ENCODE data around the gene RIT1. TPM values are rescaled to one million over a fixed set of nuclear protein-coding genes. Genes with fewer than 3 reads are reported as not detected.

The RIT1 gene
- total RNA-seq, 1 donor from 2014 or later: 30.1 TPM

- TF ChIP-seq CTCF (IDR thresholded peaks at IDR 0.05; ENCODE audit: unreplicated experiment): no peak
- H3K4me3 Mint-ChIP-seq (ENCODE audit: low read depth): no peak overlapping the region
- peaks cover 2% of the 10 kb centered on the region for H3K27me3 Mint-ChIP-seq
- no peaks in the 10 kb centered on the region for H3K4me1 Mint-ChIP-seq (ENCODE audit: low read depth)
- no peaks in the 10 kb centered on the region for H3K9me3 Mint-ChIP-seq (ENCODE audit: low read depth)
- no peak for DNase-seq (ENCODE audit: low spot score, unreplicated experiment)
- H3K27ac Mint-ChIP-seq: no peak overlapping the region
- no peaks in the 10 kb centered on the region for H3K36me3 Mint-ChIP-seq (ENCODE audit: insufficient read depth)
Measured at GRCh38 chr1:155889566-155889965, 21.6 kb downstream of the RIT1 start.

- DNase-seq (ENCODE audit: low spot score, unreplicated experiment): no peak
- no peaks in the 10 kb centered on the region for H3K36me3 Mint-ChIP-seq (ENCODE audit: insufficient read depth)
Measured at GRCh38 chr1:155888481-155888880, 22.7 kb downstream of the RIT1 start.

GRCh38 chr1:155884982-155885381, 26.2 kb downstream of the RIT1 start:
- peaks cover 29% of the 10 kb centered on the region for H3K27me3 Mint-ChIP-seq
- no peaks in the 10 kb centered on the region for H3K9me3 Mint-ChIP-seq (ENCODE audit: low read depth)
- H3K4me3 Mint-ChIP-seq (ENCODE audit: low read depth): no peak overlapping the region
- DNase-seq (ENCODE audit: low spot score, unreplicated experiment): no peak
- H3K4me1 Mint-ChIP-seq (ENCODE audit: low read depth): no peaks in the 10 kb centered on the region
- no peak for TF ChIP-seq CTCF (IDR thresholded peaks at IDR 0.05; ENCODE audit: unreplicated experiment)
- H3K36me3 Mint-ChIP-seq (ENCODE audit: insufficient read depth): no peaks in the 10 kb centered on the region
- no peak overlapping the region for H3K27ac Mint-ChIP-seq

More at GRCh38 chr1:155888481-155888880, 22.7 kb downstream of the RIT1 start:
- no peak overlapping the region for H3K4me3 Mint-ChIP-seq (ENCODE audit: low read depth)
- no peak for TF ChIP-seq CTCF (IDR thresholded peaks at IDR 0.05; ENCODE audit: unreplicated experiment)
- H3K27me3 Mint-ChIP-seq: peaks cover 12% of the 10 kb centered on the region
- H3K9me3 Mint-ChIP-seq (ENCODE audit: low read depth): no peaks in the 10 kb centered on the region
- H3K27ac Mint-ChIP-seq: no peak overlapping the region
- H3K4me1 Mint-ChIP-seq (ENCODE audit: low read depth): no peaks in the 10 kb centered on the region

- Mint-ChIP-seq H3K27me3 (peaks cover 26% of the 10 kb centered on the region), H3K27ac (no peak overlapping the region), H3K36me3 (ENCODE audit: insufficient read depth) (no peaks in the 10 kb centered on the region), H3K9me3 (ENCODE audit: low read depth) (no peaks in the 10 kb centered on the region), H3K4me3 (ENCODE audit: low read depth) (no peak overlapping the region), H3K4me1 (ENCODE audit: low read depth) (no peaks in the 10 kb centered on the region)
- no peak for TF ChIP-seq CTCF (IDR thresholded peaks at IDR 0.05; ENCODE audit: unreplicated experiment)
- no peak for DNase-seq (ENCODE audit: low spot score, unreplicated experiment)
Measured at GRCh38 chr1:155884031-155884960, 26.9 kb downstream of the RIT1 start.

GRCh38 chr1:155882766-155883165, 28.4 kb downstream of the RIT1 start:
- peaks cover 29% of the 10 kb centered on the region for H3K27me3 Mint-ChIP-seq
- no peak overlapping the region for H3K27ac Mint-ChIP-seq
- TF ChIP-seq CTCF (IDR thresholded peaks at IDR 0.05; ENCODE audit: unreplicated experiment): no peak
- DNase-seq (ENCODE audit: low spot score, unreplicated experiment): no peak
- H3K4me3 Mint-ChIP-seq (ENCODE audit: low read depth): no peak overlapping the region
- H3K4me1 Mint-ChIP-seq (ENCODE audit: low read depth): no peaks in the 10 kb centered on the region
- H3K36me3 Mint-ChIP-seq (ENCODE audit: insufficient read depth): no peaks in the 10 kb centered on the region
- no peaks in the 10 kb centered on the region for H3K9me3 Mint-ChIP-seq (ENCODE audit: low read depth)
